GM12874 (cell line): Measurements from ENCODE around the gene TPP2.

Experiments used
- CTCF ChIP-seq: IDR thresholded peaks from 2 replicates; pipeline ENCODE4 v1.5.1; 2011; ENCODE audit warnings: low read depth, mild to moderate bottlenecking, control low read depth, low read length, moderate library complexity; ENCODE audit not compliant: insufficient read depth

The TPP2 gene

DNA sequence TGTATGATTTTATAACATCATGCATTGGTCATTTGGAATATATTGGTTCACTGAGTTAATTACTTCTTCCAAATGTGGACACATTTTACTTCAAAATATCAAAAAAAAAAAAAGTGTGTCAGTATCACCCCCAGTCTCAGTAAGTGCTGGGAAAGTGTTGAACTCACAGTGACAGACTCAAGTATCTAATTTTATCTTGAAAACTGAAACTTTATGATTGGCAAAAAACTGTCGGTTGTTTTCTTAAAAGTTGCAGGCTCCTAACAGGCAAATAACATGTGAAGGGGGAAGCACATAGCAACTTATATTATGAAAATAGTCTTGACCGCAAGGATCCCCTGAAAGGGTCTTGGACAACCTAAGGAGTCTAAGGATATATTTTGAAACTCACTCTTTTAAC lies 33.5 kb upstream of the TPP2 start:
- no peak for TF ChIP-seq CTCF

- no peak for TF ChIP-seq CTCF
Measured at GRCh38 chr13:102564564-102564963, 32.2 kb upstream of the TPP2 start.

DNA sequence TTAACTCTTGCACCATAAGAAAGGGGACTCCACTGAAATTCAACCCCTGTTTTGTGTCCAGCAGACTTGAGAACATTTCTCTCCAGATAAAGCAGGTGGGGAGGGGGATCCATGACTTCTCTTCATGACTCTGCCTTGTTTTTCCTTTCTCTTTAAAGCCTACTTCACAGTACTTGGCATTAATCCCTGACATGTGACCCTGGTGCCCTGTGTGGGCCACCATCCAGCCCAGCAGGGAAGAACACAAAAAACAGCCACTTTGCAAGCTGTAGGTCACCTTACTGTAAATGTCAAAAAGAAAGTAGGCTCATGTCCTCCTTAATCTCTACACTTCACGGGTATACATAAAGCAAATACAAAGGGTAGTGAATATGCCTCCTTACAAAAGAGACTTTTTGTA lies 30.3 kb upstream of the TPP2 start:
- no peak for TF ChIP-seq CTCF

DNA sequence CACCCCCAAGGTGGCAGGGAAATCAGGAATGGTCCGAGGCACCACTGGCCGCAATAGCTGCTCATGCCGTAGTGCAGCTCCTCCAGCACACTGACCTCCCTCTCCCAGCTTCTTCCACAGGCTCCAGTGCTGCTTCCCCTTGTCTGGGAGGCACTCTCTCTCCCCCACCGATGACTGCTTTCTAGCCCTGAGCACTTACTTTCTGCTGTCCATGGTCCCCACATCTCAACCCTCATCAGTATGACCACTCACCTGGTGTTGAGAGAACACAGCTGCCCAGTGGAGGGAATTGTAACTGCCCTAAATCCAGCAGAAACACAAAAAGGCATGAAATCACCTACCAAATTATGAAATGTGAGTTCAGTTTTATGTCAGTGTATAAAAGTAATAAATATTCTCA lies 28.9 kb upstream of the TPP2 start:
- TF ChIP-seq CTCF: no peak

- no peak for TF ChIP-seq CTCF
Measured at GRCh38 chr13:102569488-102569887, 27.3 kb upstream of the TPP2 start.

GRCh38 chr13:102571075-102571474 lies 25.7 kb upstream of the TPP2 start:
- no peak for TF ChIP-seq CTCF

- no peak for TF ChIP-seq CTCF
Measured at GRCh38 chr13:102572323-102572722, 24.5 kb upstream of the TPP2 start.

DNA sequence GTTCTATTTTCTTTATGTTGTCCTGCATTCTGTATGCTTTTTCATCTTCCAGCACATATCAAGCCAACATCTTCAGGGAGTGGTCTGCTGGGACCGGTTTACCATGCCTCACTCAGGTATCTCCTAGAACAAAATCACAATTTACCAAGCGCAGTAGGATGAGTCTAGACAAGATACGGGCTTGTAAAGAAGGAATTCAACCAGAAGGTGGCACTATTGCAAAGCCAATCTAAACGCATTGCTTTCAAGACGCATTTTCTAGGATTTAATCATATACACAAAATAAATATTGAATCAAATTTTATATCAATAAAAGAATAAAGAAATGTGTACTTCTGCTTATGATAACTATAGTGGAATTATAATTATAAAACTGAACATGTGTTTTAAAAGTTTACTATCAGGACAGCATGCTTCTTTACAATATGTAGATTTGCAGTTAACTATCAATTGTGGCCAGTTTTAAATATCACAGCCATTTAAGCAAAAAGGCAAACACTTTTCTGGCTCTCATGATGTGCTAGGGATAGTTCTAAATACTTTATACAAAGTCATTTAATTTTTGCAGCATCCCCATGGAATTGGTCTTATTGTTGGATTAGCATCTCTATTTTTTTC lies 16.1 kb upstream of the TPP2 start:
- TF ChIP-seq CTCF: peak; percentile 49; the same call in 1 of the 2 replicates
